ENCODE measurements around the gene LAMA2. TPM values are rescaled to one million over a fixed set of nuclear protein-coding genes. Genes with fewer than 3 reads are reported as not detected.

The LAMA2 gene
- total and polyA plus RNA-seq, 2 experiments from 2014 or later: 11.1 to 57.5 TPM

DNA sequence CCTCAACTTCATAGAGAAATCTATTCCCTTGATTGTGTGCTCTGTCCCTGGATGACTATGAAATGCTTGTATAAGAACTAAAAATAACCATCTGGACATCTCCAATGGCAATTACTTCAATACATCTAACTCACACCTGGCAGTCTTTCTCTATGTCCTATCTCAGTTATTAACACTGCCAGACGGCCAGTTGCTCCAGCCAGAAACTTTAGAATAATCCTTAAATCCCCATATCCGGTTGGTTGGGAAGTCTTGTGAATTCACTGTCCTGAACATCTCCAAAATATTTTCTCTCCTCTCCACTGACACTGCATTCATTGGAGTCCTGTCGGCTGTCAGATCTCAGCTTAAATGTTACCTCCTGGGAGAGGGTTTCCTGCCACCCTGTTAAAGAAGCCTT, 12.2 kb upstream of the LAMA2 start:
- TF ChIP-seq EZH2 (IDR thresholded peaks at IDR 0.05; ENCODE audit: borderline replicate concordance) (no peak), EZH2phosphoT487 (IDR thresholded peaks at IDR 0.05; ENCODE audit: low read depth, severe bottlenecking, unreplicated experiment) (no peak), CTCF (IDR thresholded peaks at IDR 0.05; ENCODE audit: poor library complexity) (no peak)
- Histone ChIP-seq H3K36me3 (replicated peaks; ENCODE audit: insufficient read depth, low read depth) (no peaks in the 10 kb centered on the region), H3K4me1 (ENCODE audit: insufficient read depth) (no peaks in the 10 kb centered on the region), H3K4me2 (no peak overlapping the region), H4K20me1 (ENCODE audit: insufficient read depth, poor library complexity, severe bottlenecking) (no peaks in the 10 kb centered on the region), H3K27me3 (no peaks in the 10 kb centered on the region), H3K27ac (no peak overlapping the region), H2AFZ (no peak overlapping the region), H3K4me3 (no peak overlapping the region), H3K9me3 (ENCODE audit: low read depth) (no peaks in the 10 kb centered on the region), H3K9me2 (replicated peaks; ENCODE audit: insufficient read depth) (no peaks in the 10 kb centered on the region), H3K79me2 (no peaks in the 10 kb centered on the region)
- DNase-seq (ENCODE audit: low spot score): no peak
- WGBS (ENCODE audit: low lambda C conversion rate, missing lambda C conversion rate): 60% methylated on average over 3 of the region's 3 CpGs

DNA sequence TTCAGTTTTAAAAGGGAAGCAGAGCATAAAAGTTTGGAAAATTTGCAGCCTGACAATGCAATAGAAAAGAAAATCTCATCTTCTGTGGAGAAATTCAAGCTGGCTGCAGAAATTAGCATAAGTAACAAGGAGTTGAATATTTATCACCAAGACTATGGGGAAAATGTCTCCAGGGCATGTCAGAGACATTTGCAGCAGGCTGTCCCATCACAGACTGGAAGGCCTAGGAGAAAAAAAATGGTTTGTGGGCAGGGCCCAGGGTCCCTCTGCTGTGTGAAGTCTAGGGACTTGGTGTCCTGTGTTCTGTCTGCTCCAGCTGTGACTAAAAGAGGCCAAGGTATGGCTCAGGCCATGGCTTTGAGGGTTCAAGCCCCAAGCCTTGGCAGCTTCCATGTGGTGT, 8.1 kb upstream of the LAMA2 start:
- TF ChIP-seq EZH2phosphoT487 (IDR thresholded peaks at IDR 0.05; ENCODE audit: low read depth, severe bottlenecking, unreplicated experiment) (no peak), EZH2 (IDR thresholded peaks at IDR 0.05; ENCODE audit: borderline replicate concordance) (no peak), CTCF (IDR thresholded peaks at IDR 0.05; ENCODE audit: poor library complexity) (no peak)
- Histone ChIP-seq H3K4me3 (no peak overlapping the region), H2AFZ (no peak overlapping the region), H3K4me2 (no peak overlapping the region), H3K36me3 (replicated peaks; ENCODE audit: insufficient read depth, low read depth) (no peaks in the 10 kb centered on the region), H3K79me2 (no peaks in the 10 kb centered on the region), H3K9me3 (ENCODE audit: low read depth) (no peaks in the 10 kb centered on the region), H3K27me3 (no peaks in the 10 kb centered on the region), H3K9me2 (replicated peaks; ENCODE audit: insufficient read depth) (no peaks in the 10 kb centered on the region), H3K27ac (no peak overlapping the region), H4K20me1 (ENCODE audit: insufficient read depth, poor library complexity, severe bottlenecking) (no peaks in the 10 kb centered on the region), H3K4me1 (ENCODE audit: insufficient read depth) (no peaks in the 10 kb centered on the region)
- DNase-seq (ENCODE audit: low spot score): no peak

GRCh38 chr6:128882560-128882959, 378 bp upstream of the LAMA2 start:
- WGBS (ENCODE audit: low lambda C conversion rate, missing lambda C conversion rate): 41% methylated on average over 2 of the region's 2 CpGs
- Histone ChIP-seq H3K4me2 (peak overlapping the region; percentile 84), H3K9me3 (ENCODE audit: low read depth) (no peaks in the 10 kb centered on the region), H4K20me1 (ENCODE audit: insufficient read depth, poor library complexity, severe bottlenecking) (no peaks in the 10 kb centered on the region), H3K36me3 (replicated peaks; ENCODE audit: insufficient read depth, low read depth) (no peaks in the 10 kb centered on the region), H3K4me3 (peak overlapping the region; percentile 35), H3K27ac (peak overlapping the region; percentile 74), H3K9me2 (replicated peaks; ENCODE audit: insufficient read depth) (no peaks in the 10 kb centered on the region), H2AFZ (peak overlapping the region; percentile 82), H3K27me3 (no peaks in the 10 kb centered on the region), H3K4me1 (ENCODE audit: insufficient read depth) (peaks cover 10% of the 10 kb centered on the region), H3K79me2 (peaks cover 14% of the 10 kb centered on the region)
- TF ChIP-seq EZH2phosphoT487 (IDR thresholded peaks at IDR 0.05; ENCODE audit: low read depth, severe bottlenecking, unreplicated experiment): no peak
- TF ChIP-seq CTCF (IDR thresholded peaks at IDR 0.05; ENCODE audit: poor library complexity): no peak
- no peak for TF ChIP-seq EZH2 (IDR thresholded peaks at IDR 0.05; ENCODE audit: borderline replicate concordance)
- peak; percentile 9 for DNase-seq (ENCODE audit: low spot score)

- peaks cover 10% of the 10 kb centered on the region for H3K4me1 ChIP-seq (ENCODE audit: insufficient read depth)
- no peaks in the 10 kb centered on the region for H3K27me3 ChIP-seq
- H3K4me2 ChIP-seq: peak overlapping the region; percentile 84
- H3K4me3 ChIP-seq: no peak overlapping the region
- no peaks in the 10 kb centered on the region for H3K9me3 ChIP-seq (ENCODE audit: low read depth)
- no peak overlapping the region for H2AFZ ChIP-seq
- H3K27ac ChIP-seq: no peak overlapping the region
- peaks cover 14% of the 10 kb centered on the region for H3K79me2 ChIP-seq
- 51% methylated on average over 2 of the region's 2 CpGs for WGBS (ENCODE audit: low lambda C conversion rate, missing lambda C conversion rate)
- no peak for TF ChIP-seq EZH2phosphoT487 (IDR thresholded peaks at IDR 0.05; ENCODE audit: low read depth, severe bottlenecking, unreplicated experiment)
- TF ChIP-seq EZH2 (IDR thresholded peaks at IDR 0.05; ENCODE audit: borderline replicate concordance): no peak
- no peak for TF ChIP-seq CTCF (IDR thresholded peaks at IDR 0.05; ENCODE audit: poor library complexity)
- no peaks in the 10 kb centered on the region for H3K9me2 ChIP-seq (replicated peaks; ENCODE audit: insufficient read depth)
- H3K36me3 ChIP-seq (replicated peaks; ENCODE audit: insufficient read depth, low read depth): no peaks in the 10 kb centered on the region
- DNase-seq (ENCODE audit: low spot score): no peak
- no peaks in the 10 kb centered on the region for H4K20me1 ChIP-seq (ENCODE audit: insufficient read depth, poor library complexity, severe bottlenecking)
Observed at GRCh38 chr6:128883906-128884305, 968 bp downstream of the LAMA2 start.
